Hippocampal formation (tissue), 2 donors: ENCODE measurements around the gene ARPC4.
A peak's percentile ranks its signal among the peaks of the same experiment; 100 is the strongest.

Experiments
- DNase-seq, 2 donors: peaks; one replicate each; lab custom pipeline; 2025; lab: John Stamatoyannopoulos, UW

Gene ARPC4

GRCh38 chr3:9792405-9793160 is at the start of gene ARPC4, which contains the start of gene TADA3:
TSS of gene ARPC4 (plus strand) at chr3:9793082. CDS start at chr3:9793122, 40 bp downstream.
TSS of gene TADA3 (minus strand) at chr3:9792473. CDS start at chr3:9791466, 1,007 bp downstream.
- DNase-seq, result peak; percentile 92 to 99

GRCh38 chr3:9743548-9743947 is 49.3 kb upstream of the ARPC4 start:
- no peak for DNase-seq

- DNase-seq, result no peak
Observed at GRCh38 chr3:9744162-9744561, 48.7 kb upstream of the ARPC4 start.

GRCh38 chr3:9745521-9745920 is 47.4 kb upstream of the ARPC4 start:
- DNase-seq, result no peak

GRCh38 chr3:9746330-9746729 is 46.6 kb upstream of the ARPC4 start:
- DNase-seq, result no peak

GRCh38 chr3:9747267-9747666 is 45.6 kb upstream of the ARPC4 start:
- DNase-seq, result no peak

- no peak for DNase-seq
Observed at GRCh38 chr3:9748031-9748430, 44.9 kb upstream of the ARPC4 start.

- DNase-seq, result no peak
Observed at GRCh38 chr3:9749296-9749644, 43.6 kb upstream of the ARPC4 start.

- peak; percentile 94 to 97 for DNase-seq
Observed at GRCh38 chr3:9749645-9750555, 43.0 kb upstream of the ARPC4 start, which contains the start of gene OGG1. TSS of gene OGG1 (plus strand) at chr3:9749952. CDS start at chr3:9750287, 335 bp downstream.

GRCh38 chr3:9750556-9751411 is 42.1 kb upstream of the ARPC4 start:
- DNase-seq, result no peak

- no peak for DNase-seq
Observed at GRCh38 chr3:9754678-9755077, 38.2 kb upstream of the ARPC4 start.

- DNase-seq, result no peak
Observed at GRCh38 chr3:9757427-9757826, 35.5 kb upstream of the ARPC4 start.

GRCh38 chr3:9760779-9761505 is 31.9 kb upstream of the ARPC4 start:
- no peak for DNase-seq

GRCh38 chr3:9761919-9762318 is 31.0 kb upstream of the ARPC4 start:
- DNase-seq, result no peak

- no peak for DNase-seq
Observed at GRCh38 chr3:9762871-9763270, 30.0 kb upstream of the ARPC4 start.

GRCh38 chr3:9765865-9766264 is 27.0 kb upstream of the ARPC4 start:
- no peak for DNase-seq

GRCh38 chr3:9767418-9767817 is 25.5 kb upstream of the ARPC4 start:
- DNase-seq, result no peak

GRCh38 chr3:9768141-9768775 is 24.6 kb upstream of the ARPC4 start:
- no peak for DNase-seq

- no peak for DNase-seq
Observed at GRCh38 chr3:9769012-9769411, 23.9 kb upstream of the ARPC4 start.

- DNase-seq, result peak; percentile 27 to 65
Observed at GRCh38 chr3:9769426-9770275, 23.2 kb upstream of the ARPC4 start, which contains the start of gene CAMK1. TSS of gene CAMK1 (minus strand) at chr3:9769947. CDS start at chr3:9767749, 2,198 bp downstream.
